ENCODE measurements around the gene ARFGEF2. TPM values are rescaled to one million over a fixed set of nuclear protein-coding genes. Genes with fewer than 3 reads are reported as not detected.
"Not testable (repeated sequence)": the region's sequence is repeated elsewhere in the genome, so short reads cannot be mapped to it uniquely, and the experiment has no call there.

Gene ARFGEF2
- total RNA-seq, 1 experiment from 2014 or later = 47.0 TPM

- no peaks in the 10 kb centered on the region; the same call in 1 of the 2 replicates for H4K20me1 ChIP-seq (ENCODE audit: insufficient read depth)
- CTCF ChIA-PET = interaction anchor here (0.6 to 0.7 kb wide), 2 partner anchors 61 to 197 kb away, joined by 4 to 6 read pairs; no protein-coding TSS in a partner anchor
- H3K9me2 ChIP-seq (ENCODE audit: insufficient read depth) = no peaks in the 10 kb centered on the region
- BruUV-seq (replicated peaks) = no TSS peak
- TF ChIP-seq EZH2 (IDR thresholded peaks at IDR 0.05; ENCODE audit: low read depth) (no peak), CTCF (conservative IDR thresholded peaks at IDR 0.05) (no peak)
- H3K4me3 ChIP-seq = no peak overlapping the region
- peaks cover 16% of the 10 kb centered on the region for H3F3A ChIP-seq (ENCODE audit: insufficient read depth, low read depth)
- H3K27ac ChIP-seq = no peak overlapping the region
- no peak overlapping the region for H3K4me2 ChIP-seq
- H3K79me2 ChIP-seq (ENCODE audit: low read depth) = 0 out of 2 replicates have a peak, but pooled peaks cover 3% of the 10 kb centered on the region
- POLR2A ChIA-PET (ENCODE audit: unreplicated experiment) = no interaction called here
- no peaks in the 10 kb centered on the region for H3K27me3 ChIP-seq (ENCODE audit: insufficient read depth, low read depth)
- no peak overlapping the region for H2AFZ ChIP-seq
- H3K9me3 ChIP-seq (ENCODE audit: insufficient read depth, low read depth) = no peaks in the 10 kb centered on the region
- intact Hi-C loops (cut with micrococcal nuclease; ENCODE audit: unreplicated experiment) = no loop called here
- H3K36me3 ChIP-seq (ENCODE audit: low read depth) = peaks cover 32% of the 10 kb centered on the region
- no peak for DNase-seq
- H3K4me1 ChIP-seq (replicated peaks; ENCODE audit: insufficient read depth) = no peaks in the 10 kb centered on the region
These were observed 85.0 kb downstream of the ARFGEF2 start for GRCh38 chr20:49006446-49006980.

- H3K27me3 ChIP-seq (ENCODE audit: insufficient read depth, low read depth) = no peaks in the 10 kb centered on the region
- no peaks in the 10 kb centered on the region for H3K9me3 ChIP-seq (ENCODE audit: insufficient read depth, low read depth)
- intact Hi-C loops (cut with micrococcal nuclease; ENCODE audit: unreplicated experiment) = loop anchor here (10.0 kb wide), 1 partner anchor 65 kb away; no protein-coding TSS in a partner anchor
- no peaks in the 10 kb centered on the region for H4K20me1 ChIP-seq (ENCODE audit: insufficient read depth)
- H3K27ac ChIP-seq = no peak overlapping the region
- H2AFZ ChIP-seq = no peak overlapping the region
- no peak for DNase-seq
- POLR2A ChIA-PET (ENCODE audit: unreplicated experiment) = no interaction called here
- H3K9me2 ChIP-seq (ENCODE audit: insufficient read depth) = no peaks in the 10 kb centered on the region
- CTCF ChIA-PET = interaction anchor here (0.6 kb wide), 1 partner anchor 303 kb away, joined by 9 read pairs; no protein-coding TSS in a partner anchor
- H3F3A ChIP-seq (ENCODE audit: insufficient read depth, low read depth) = peaks cover 19% of the 10 kb centered on the region
- H3K36me3 ChIP-seq (ENCODE audit: low read depth) = peaks cover 50% of the 10 kb centered on the region
- 0 out of 2 replicates have a peak, but pooled peaks cover 3% of the 10 kb centered on the region for H3K79me2 ChIP-seq (ENCODE audit: low read depth)
- no peak overlapping the region for H3K4me2 ChIP-seq
- TF ChIP-seq EZH2 (IDR thresholded peaks at IDR 0.05; ENCODE audit: low read depth) = no peak
- TF ChIP-seq CTCF (conservative IDR thresholded peaks at IDR 0.05) = no peak
- no peaks in the 10 kb centered on the region for H3K4me1 ChIP-seq (replicated peaks; ENCODE audit: insufficient read depth)
- BruUV-seq (replicated peaks) = no TSS peak
- H3K4me3 ChIP-seq = no peak overlapping the region
These were observed 88.6 kb downstream of the ARFGEF2 start for GRCh38 chr20:49009899-49010631.

- peaks cover 56% of the 10 kb centered on the region for H3K36me3 ChIP-seq (ENCODE audit: low read depth)
- no peaks in the 10 kb centered on the region for H3K9me2 ChIP-seq (ENCODE audit: insufficient read depth)
- no peaks in the 10 kb centered on the region for H3K4me1 ChIP-seq (replicated peaks; ENCODE audit: insufficient read depth)
- no peaks in the 10 kb centered on the region for H3K79me2 ChIP-seq (ENCODE audit: low read depth)
- no peak overlapping the region for H3K4me2 ChIP-seq
- H3F3A ChIP-seq (ENCODE audit: insufficient read depth, low read depth) = 0 out of 2 replicates have a peak, but pooled peaks cover 6% of the 10 kb centered on the region
- DNase-seq = no peak
- no peaks in the 10 kb centered on the region for H4K20me1 ChIP-seq (ENCODE audit: insufficient read depth)
- no peak for TF ChIP-seq EZH2 (IDR thresholded peaks at IDR 0.05; ENCODE audit: low read depth)
- TF ChIP-seq CTCF (conservative IDR thresholded peaks at IDR 0.05) = no peak
- BruUV-seq (replicated peaks) = no TSS peak
- H3K4me3 ChIP-seq = no peak overlapping the region
- H2AFZ ChIP-seq = no peak overlapping the region
- no peaks in the 10 kb centered on the region for H3K27me3 ChIP-seq (ENCODE audit: insufficient read depth, low read depth)
- intact Hi-C loops (cut with micrococcal nuclease; ENCODE audit: unreplicated experiment) = no loop called here
- ChIA-PET CTCF (no interaction called here), POLR2A (ENCODE audit: unreplicated experiment) (no interaction called here)
- no peaks in the 10 kb centered on the region for H3K9me3 ChIP-seq (ENCODE audit: insufficient read depth, low read depth)
- H3K27ac ChIP-seq = no peak overlapping the region
These were observed 102.7 kb downstream of the ARFGEF2 start for GRCh38 chr20:49024220-49024619.

GRCh38 chr20:49028177-49028576, 106.7 kb downstream of the ARFGEF2 start:
- Histone ChIP-seq H3K36me3 (ENCODE audit: low read depth) (peaks cover 54% of the 10 kb centered on the region), H3F3A (ENCODE audit: insufficient read depth, low read depth) (peaks cover 17% of the 10 kb centered on the region; the same call in 1 of the 2 replicates)
- H3K27me3 ChIP-seq (ENCODE audit: insufficient read depth, low read depth); DNase-seq; H3K4me2 ChIP-seq; POLR2A ChIA-PET (ENCODE audit: unreplicated experiment); H3K79me2 ChIP-seq (ENCODE audit: low read depth); H3K4me3 ChIP-seq; H4K20me1 ChIP-seq (ENCODE audit: insufficient read depth); H2AFZ ChIP-seq; H3K9me2 ChIP-seq (ENCODE audit: insufficient read depth); BruUV-seq (replicated peaks); H3K4me1 ChIP-seq (replicated peaks; ENCODE audit: insufficient read depth); intact Hi-C loops (cut with micrococcal nuclease; ENCODE audit: unreplicated experiment); H3K27ac ChIP-seq; H3K9me3 ChIP-seq (ENCODE audit: insufficient read depth, low read depth): not testable (repeated sequence)
- CTCF ChIA-PET = interaction anchor here (0.7 kb wide), 1 partner anchor 677 kb away, joined by 4 read pairs; no protein-coding TSS in a partner anchor
